ENCODE results near the gene SERPINA5.

DNA sequence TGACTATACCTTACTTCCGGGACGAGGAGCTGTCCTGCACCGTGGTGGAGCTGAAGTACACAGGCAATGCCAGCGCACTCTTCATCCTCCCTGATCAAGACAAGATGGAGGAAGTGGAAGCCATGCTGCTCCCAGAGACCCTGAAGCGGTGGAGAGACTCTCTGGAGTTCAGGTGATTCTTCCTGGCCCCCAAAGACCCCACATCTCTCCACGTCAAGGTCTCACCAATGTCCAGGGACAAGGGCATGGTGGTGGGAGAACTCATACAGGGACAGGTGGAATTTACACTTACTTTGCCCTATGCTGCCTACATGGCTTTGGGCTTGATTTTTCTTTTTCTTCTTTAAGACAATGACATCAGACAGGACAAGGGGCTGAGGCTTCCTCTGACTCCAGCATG, 38.1 kb downstream of the SERPINA5 start:
- no peak for TF ChIP-seq CTCF (IDR thresholded peaks at IDR 0.05)
- TF ChIP-seq POLR2AphosphoS5 (IDR thresholded peaks at IDR 0.05) = no peak
- no peak for TF ChIP-seq EP300 (IDR thresholded peaks at IDR 0.05)
- no peak for TF ChIP-seq POLR2A (IDR thresholded peaks at IDR 0.05)
